GM19395 (cell line): ENCODE results near the gene DUSP15.
"Not testable (repeated sequence)": the region's sequence is repeated elsewhere in the genome, so short reads cannot be mapped to it uniquely, and the experiment has no call there.

Experiments
- ATAC-seq: cut with Tn5 transposase; IDR thresholded peaks from one replicate; pipeline ENCODE4 v1.9.1; 2021; ENCODE audit warnings: mild to moderate bottlenecking, moderate library complexity; ENCODE audit not compliant: unreplicated experiment

DUSP15 gene, protein sequence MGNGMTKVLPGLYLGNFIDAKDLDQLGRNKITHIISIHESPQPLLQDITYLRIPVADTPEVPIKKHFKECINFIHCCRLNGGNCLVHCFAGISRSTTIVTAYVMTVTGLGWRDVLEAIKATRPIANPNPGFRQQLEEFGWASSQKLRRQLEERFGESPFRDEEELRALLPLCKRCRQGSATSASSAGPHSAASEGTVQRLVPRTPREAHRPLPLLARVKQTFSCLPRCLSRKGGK

GRCh38 chr20:31869942-31870725 is at the start of gene DUSP15, which contains the start of gene TTLL9:
TSS of gene DUSP15 (minus strand) at chr20:31870527. CDS start at chr20:31870337, 190 bp downstream.
TSS of gene TTLL9 (plus strand) at chr20:31870634. CDS start at chr20:31871127, 493 bp downstream.
- no peak for ATAC-seq

GRCh38 chr20:31919410-31920155 is 49.3 kb upstream of the DUSP15 start:
- ATAC-seq: no peak

DNA sequence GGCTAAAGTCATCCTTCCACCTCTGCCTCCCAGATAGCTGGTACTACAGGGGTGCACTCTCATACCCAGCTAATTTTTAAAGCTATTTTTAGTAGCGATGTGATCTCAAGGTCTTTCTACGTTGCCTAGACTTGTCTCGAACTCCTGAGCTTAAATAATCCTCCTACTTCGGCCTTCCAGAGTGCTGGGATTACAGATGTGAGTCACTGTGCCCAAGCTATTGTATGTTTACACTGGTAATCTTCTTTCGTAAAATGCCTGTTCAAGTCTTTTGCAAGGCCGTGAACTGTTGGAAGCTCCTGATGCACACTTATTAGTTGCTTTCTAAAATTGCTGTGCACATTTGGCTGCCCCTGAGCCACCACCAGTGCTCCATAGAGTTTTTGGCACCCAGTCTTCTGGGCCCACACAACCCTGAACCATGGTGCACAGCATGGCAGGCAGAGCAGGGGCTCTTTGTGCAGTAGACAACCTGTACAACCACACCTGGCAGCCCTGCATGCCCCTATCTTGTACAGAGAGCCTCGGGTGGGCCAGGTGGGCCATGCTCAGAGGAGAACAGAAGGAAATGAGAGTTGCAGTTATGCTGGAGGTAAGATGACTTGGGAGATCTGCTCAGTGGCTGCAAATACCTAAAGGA is 48.3 kb upstream of the DUSP15 start:
- ATAC-seq: no peak

GRCh38 chr20:31917962-31918412 is 47.7 kb upstream of the DUSP15 start:
- not testable (repeated sequence) for ATAC-seq

- ATAC-seq: no peak
Observed at GRCh38 chr20:31916708-31917107, 46.4 kb upstream of the DUSP15 start.

GRCh38 chr20:31915491-31916280 is 45.4 kb upstream of the DUSP15 start:
- no peak for ATAC-seq

- no peak for ATAC-seq
Observed at GRCh38 chr20:31914170-31914569, 43.8 kb upstream of the DUSP15 start.

DNA sequence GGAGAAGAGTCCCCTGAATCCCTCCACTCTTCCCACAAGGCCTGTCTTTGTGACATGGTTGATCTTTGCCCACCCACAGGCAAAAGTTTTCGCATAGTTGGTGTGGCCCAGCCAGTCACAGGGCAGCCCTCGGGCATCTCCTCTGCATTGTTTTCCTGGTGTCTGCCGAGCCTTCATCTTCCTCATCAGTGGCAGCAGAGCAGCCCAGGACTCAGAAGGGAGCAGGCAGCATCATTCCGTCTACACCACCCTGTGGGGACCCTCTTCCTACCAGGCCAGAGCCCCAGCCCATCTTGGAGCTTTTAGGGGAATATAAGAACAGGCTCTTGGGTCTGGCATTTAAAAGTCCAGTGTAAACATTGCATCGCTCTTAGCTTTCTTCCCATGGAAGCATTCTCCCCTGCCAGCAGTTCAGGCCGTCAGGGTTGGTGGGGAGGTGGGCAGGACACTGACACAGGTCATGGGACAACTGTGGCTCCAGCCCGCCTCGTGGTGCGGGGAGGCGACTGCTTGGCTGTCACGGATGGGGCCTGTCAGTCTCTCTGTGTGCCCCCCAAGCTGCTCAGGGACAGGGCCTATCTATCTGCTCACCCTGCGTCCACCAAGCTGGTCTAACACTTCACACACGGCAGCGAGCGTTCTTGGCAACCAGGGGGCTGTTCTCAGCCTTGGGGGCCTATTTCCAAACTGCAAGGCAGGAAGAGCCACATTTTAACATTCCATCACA is 43.3 kb upstream of the DUSP15 start:
- ATAC-seq: no peak

GRCh38 chr20:31910071-31910803 is 39.9 kb upstream of the DUSP15 start:
- no peak for ATAC-seq

DNA sequence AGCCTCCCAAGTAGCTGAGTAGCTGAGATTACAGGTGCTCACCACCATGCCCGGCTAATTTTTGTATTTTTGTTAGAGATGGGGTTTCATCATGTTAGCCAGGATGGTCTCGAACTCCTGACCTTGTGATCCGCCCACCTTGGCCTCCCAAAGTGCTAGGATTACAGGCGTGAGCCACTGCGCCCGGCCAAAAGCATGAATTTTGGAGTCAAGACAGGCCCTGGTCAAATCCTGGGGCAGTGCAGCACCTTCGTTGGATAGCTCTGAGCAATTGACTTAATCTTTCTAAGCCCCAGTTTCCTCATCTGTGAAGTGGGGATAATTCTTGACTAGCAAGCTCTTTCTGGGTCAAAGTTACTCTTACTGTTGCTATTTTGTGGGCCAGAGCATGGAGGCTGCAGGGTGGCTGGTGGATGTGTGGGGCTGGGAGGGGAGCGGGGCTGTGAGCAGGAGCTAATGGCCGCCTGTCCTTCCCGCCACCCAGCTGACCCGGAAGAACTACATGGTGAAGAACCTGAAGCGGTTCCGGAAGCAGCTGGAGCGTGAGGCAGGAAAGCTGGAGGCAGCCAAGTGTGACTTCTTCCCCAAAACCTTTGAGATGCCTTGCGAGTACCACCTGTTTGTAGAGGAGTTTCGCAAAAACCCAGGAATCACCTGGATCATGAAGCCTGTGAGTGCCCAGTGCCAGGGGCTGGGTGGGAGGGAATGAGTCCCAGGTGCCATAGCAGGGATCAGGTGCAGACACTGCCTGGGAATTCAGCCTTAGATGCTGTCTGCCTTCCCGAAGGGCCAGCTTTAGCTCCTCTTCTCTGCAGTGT is 39.1 kb upstream of the DUSP15 start:
- ATAC-seq: no peak

GRCh38 chr20:31908424-31908823 is 38.1 kb upstream of the DUSP15 start:
- ATAC-seq: no peak

DNA sequence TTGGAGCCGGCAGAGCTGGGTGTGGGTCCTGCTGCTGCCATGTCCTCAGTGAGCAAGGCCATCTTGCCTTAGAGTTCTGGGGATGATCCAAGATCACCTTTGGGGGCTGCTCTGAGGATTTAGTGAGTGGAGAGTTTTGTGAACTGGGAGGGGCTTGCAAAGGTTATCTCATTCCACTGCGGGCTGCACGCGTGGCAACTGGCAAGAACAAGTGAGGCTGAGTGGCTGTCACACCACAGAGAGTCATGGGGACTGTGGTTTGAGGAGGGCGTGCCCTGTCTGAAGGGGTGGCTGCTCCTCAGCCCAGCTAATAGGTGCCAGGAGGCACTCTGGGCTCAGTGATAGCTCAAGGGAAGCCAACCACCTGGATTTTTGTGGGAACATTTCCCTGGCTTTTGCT is 37.7 kb upstream of the DUSP15 start:
- no peak for ATAC-seq

GRCh38 chr20:31907046-31907445 is 36.7 kb upstream of the DUSP15 start:
- ATAC-seq: no peak

DNA sequence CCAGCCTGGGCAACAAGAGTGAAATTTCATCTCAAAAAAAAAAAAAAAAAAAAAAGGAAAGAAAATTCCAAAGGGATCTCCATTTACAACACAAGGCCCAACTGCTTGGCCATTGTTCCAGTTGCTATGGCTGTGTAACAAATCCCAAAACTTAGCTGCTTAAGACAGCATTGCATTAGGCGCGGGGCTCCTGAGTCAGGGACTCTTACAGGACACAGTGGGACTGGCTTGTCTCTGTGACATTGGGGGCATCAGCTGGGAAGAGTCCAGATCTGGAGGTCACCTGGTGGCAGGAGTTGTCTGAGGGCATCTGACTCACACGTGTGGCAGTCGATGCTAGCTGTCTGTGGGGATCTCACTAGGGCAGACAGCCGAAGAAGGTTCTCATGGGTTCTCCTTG is 35.7 kb upstream of the DUSP15 start:
- no peak for ATAC-seq

DNA sequence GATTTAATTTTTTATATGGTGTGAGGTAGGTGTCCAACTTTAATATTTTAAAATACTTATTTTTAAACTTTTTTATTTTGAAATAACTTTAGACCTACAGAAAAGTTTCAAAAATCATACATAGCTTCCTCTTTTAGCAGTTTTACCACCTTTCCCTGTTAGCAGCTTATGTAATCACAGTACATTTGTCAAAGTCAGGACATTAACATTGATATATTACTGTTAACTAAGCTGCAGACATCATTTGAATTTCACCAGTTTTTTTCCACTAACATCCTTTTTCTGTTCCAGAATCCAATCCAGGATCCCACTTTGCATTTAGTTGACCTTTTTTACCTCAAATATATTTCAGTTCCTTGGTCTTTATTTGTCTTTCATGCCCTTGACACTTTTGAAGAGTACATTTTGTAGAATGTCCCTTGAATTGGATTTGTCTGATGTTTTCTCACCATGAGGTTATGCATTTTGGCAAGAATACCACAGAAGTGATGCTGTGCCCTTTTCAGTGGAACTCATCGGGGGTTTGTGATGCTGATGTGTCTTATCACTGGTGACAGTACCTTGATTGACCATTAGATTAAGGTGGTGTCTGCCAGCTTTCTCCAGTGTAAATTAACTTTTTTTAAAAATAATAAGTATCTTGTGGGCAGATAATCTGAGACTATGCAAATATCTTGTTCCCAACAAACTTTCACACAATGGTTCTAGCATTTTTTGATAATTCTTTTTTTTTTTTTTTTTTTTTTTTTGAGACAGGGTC is 33.5 kb upstream of the DUSP15 start:
- no peak for ATAC-seq

DNA sequence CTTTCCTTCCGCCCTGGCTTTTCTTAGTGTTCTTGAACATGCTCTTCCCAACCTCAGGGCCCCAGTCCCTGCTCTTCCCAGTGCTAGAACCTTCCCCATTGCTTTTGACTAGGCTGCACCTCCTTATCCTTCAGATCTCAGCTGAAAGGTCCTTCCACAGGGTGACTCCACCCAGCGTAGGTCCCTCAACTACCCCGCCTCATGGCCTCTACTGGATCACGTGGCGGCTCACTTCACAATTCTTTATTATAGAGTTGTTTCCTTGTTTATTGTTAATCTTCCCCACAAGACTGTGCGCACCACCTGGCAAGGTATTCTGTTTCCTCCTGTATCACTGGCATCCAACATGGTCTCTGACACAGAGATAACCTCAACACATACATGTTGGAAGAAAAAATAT is 31.3 kb upstream of the DUSP15 start:
- ATAC-seq: no peak

DNA sequence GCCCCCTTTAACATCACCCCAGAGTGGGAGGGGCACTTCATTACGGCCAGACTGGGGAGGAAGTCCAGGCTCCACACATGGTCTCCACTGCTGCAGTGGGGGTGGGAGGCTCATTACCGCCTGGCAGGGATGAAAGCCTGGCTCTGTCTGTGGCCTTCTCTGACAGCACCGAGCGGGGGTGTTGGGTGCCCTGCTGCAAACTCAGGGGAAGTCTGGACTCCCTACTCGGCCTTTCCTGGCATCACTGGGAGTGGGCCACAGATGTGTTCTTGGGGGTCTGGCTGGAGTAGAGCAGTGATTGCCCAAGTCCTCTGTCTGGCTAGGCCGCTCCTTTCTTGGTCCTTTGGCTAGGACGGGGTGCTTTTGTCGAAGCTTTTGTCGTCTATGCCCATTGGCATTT is 27.2 kb upstream of the DUSP15 start:
- ATAC-seq: no peak
